NCI-H2196 treated with DMSO at 0.1 percent for 48 hours (cell line): ENCODE results near the gene DCLRE1C.
"Not testable (repeated sequence)": the region's sequence is repeated elsewhere in the genome, so short reads cannot be mapped to it uniquely, and the experiment has no call there.

Source experiments
- DNase-seq: peaks from one replicate; lab custom pipeline; 2025; ENCODE audit not compliant: unreplicated experiment; lab: John Stamatoyannopoulos, UW

DCLRE1C gene

DNA sequence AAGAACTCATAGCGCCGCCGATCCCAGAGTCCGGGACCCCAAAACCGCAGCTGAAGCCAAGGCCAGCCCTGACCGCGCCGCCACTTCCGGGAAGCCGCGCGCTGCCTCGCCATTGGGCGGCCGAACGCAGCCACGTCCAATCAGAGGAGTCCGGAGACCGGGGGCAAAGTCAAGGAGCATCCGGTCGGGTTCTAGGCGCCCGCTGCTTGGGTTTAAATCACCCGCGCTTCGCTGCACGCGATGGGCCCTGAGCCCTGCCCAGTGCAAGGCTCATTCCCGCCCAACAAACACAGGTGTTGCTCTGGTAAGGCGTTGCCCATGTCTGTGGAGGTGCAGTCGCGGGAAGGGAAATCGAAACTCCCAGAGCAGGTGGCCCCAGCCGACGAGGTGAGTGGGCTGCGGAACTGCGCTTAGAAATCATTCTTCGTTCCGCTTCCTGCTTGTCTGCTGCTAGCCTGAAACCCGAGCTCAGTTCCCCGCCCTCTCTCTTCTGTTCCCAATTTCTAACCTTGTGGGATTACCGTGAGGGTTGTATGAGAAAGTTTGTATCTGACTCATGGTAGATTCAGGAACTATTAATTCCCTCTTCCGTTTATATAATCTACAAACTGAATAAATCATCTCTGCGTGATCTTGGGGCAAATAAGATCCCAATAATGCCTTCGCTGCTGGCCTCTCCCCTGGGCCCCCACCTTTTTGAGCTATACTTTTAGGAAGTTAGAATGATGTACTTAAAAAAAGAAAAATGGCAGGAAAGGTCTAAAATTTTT, at the start of gene DCLRE1C:
Gene DCLRE1C (minus strand): TSS at position 96 of the 770 bp plus-strand sequence. CDS start 86 bp downstream, at position 10.
- peak; percentile 85 for DNase-seq

- no peak for DNase-seq
Measured at GRCh38 chr10:14995964-14996565, 42.2 kb upstream of the DCLRE1C start.

GRCh38 chr10:14993500-14994455, 39.9 kb upstream of the DCLRE1C start:
- DNase-seq = not testable (repeated sequence)

DNA sequence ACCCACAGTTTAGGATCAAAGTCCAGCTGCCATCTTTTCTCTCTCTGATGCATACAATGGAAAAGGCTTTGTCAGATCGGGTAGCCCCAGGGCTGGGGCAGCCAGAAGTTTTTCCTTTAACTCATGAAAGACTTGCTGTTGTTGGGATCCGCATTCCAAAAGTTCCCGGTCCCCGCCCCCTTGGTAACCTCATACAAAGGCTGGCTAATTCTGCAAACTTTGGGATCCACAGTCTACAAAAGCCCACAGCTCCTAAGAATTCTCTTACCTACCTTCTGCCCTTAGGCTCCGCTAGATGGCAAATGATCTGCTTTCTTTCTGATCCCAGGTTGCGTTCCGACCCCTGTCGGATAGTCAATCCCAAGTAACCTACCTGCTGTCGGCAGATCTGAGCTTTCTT, 38.4 kb upstream of the DCLRE1C start:
- not testable (repeated sequence) for DNase-seq

- DNase-seq = not testable (repeated sequence)
Measured at GRCh38 chr10:14991035-14991749, 37.3 kb upstream of the DCLRE1C start.

- DNase-seq = not testable (repeated sequence)
Measured at GRCh38 chr10:14989552-14989951, 35.7 kb upstream of the DCLRE1C start.

DNA sequence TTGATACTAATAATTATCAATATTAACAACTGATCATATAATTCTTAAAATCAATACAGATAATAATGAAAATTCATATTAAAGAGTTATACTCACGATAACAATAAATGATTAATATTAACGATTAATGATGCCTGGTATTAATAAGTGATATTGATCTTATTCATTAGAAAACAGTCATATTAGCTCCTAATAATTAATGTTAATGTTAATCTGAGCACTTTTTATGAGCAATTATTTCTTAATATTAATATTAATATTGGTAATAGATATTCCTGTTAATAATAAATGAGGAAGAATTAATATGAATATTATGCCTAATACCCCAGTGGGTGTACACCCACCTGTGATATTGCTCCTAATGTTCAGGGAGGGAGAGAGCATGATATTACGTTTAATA, 28.8 kb upstream of the DCLRE1C start:
- DNase-seq = no peak

GRCh38 chr10:14975672-14976273, 21.9 kb upstream of the DCLRE1C start:
- DNase-seq = no peak

DNA sequence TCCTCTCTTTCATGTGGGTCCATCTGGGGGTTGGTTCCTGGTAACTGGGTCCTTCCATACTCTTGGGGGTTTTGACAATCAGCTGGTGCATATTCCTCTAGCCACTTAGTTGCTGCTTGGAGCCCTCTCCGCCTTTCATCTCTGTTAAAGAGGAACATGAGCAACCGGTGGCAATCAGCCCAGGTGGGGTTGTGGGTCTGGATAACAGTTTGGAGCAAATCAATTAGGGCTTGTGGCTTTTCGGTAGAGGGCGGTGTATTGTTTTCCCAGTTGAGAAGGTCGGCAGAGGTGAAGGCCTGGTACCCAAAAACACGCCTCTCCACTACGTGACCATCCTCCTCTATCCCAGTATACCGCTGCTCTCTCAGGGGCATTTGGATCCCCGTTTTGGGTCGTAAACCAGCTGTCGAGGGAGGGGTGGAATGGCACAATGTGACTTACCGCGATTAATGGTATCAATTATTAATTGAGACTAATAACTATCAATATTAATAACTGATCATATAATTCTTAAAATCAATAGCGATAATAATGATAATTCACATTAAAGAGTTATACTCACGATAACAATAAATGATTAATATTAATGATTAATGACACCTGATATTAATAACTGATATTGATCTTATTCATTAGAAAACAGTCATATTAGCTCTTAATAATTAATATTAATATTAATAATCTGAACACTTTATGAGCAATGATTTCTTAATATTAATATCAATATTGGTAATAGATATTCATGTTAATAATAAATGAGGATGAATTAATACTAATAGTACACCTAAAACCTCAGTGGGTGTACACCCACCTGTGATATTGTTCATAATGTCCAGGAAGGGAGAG, 20.5 kb upstream of the DCLRE1C start:
- DNase-seq = not testable (repeated sequence)

GRCh38 chr10:14971867-14972448, 18.1 kb upstream of the DCLRE1C start:
- no peak for DNase-seq

DNA sequence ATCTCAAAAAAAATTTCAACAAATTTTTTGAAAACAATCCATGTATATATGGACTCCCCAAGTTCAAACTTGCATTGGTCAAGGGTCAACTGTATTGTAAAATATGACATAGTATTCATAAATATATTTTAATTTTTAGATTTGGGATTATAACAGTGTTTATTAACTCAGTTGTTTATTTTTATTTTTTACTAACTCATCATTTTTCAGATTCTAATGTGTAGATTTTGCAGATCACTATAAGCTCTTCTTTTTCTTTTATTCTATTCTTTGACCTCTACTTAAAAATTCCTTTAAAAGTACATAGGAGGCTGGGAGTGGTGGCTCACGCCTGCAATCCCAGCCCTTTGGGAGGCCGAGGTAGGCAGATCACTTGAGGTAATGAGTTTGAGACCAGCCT, 14.0 kb upstream of the DCLRE1C start:
- no peak for DNase-seq

DNA sequence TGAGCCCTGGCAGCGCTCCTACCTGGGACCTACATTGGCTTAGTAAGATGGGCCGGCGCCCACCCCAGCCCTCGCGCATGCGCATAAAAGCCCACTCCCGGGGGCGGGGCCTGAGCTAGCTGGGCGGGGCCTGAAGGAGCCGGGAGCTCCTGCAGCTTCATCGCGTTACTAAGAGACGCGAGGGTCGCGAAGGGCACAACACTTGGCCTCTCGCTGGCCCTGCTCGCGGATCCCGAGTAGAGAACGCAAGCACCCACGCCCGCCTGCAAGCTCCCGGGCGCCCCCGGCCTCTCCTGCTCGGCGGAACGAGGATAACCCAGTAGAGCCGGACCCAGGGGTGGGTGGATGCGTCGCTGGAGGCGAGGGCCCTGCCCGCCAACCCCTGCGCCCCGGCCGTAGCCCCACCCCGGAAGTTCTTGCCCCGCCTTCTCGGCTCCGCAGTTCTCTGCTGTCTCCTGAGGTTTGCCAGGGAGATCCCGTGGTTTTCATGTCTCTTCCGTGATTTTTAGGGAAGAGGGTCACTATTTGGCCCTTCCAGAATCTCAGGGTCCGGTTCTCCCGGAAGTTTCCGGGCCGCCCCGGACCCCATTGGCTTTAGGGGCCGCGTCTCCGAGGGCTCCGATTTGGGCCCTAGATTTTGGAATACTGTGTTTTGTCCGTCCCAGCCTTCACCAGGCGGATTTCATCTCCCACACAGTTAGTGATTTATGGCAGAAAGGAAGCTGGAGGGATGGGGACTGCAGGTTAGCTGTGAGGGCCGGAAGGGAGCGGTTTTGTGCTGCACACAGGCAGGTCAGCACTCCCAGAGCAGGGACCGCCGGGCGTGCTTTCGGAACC, 5.5 kb upstream of the DCLRE1C start, which contains the start of gene MEIG1:
Gene MEIG1 (plus strand): TSS at position 168 of the 837 bp plus-strand sequence. CDS start 7,081 bp downstream, outside the sequence.
- DNase-seq = peak; percentile 50

DNA sequence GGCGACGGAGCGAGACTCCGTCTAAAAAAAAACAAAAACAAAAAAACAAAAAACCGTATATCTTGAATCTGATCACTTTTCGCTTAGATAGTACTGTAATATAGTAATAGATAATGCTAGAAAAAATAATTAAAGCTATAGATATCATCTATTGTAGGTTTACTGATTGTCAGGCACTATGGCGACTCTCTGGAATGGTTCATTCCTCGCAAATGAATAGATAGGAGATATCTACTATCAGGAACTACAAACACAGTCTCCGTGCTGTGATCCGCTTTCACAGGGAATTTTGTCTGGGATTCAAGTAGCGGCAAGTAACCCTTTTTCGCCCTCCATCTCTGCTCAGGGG, 5.0 kb upstream of the DCLRE1C start:
- no peak for DNase-seq

- DNase-seq = no peak
Measured at GRCh38 chr10:14954934-14955333, 1.0 kb upstream of the DCLRE1C start.

DNA sequence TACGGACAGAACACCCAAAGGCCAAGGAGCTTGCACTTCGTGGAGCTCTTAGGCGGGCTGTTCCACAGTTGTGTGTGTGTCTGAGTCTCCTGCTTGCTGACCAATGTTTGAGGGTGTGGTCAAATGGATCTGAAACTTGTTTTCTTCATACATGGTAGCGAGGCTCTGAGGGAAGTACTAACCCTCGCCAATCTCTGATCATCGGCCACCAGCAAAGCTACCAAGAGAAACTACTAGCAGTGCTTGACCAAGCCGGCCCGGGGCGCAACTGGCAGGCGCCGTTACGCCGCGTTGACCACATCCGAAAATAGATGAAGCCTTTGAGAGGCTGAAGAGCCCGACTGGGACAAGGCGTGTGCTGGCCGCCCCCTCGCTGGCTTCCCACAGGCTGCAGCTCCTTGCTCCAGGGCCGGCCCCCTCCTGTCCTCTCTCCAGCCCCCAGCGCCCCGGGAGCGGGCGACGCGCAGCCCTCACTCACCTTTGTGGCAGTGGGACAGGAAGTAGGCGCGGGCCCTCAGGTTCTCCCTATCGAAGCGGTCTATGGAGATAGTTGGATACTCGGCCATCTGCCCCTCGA, 384 bp downstream of the DCLRE1C start:
- DNase-seq = no peak

DNA sequence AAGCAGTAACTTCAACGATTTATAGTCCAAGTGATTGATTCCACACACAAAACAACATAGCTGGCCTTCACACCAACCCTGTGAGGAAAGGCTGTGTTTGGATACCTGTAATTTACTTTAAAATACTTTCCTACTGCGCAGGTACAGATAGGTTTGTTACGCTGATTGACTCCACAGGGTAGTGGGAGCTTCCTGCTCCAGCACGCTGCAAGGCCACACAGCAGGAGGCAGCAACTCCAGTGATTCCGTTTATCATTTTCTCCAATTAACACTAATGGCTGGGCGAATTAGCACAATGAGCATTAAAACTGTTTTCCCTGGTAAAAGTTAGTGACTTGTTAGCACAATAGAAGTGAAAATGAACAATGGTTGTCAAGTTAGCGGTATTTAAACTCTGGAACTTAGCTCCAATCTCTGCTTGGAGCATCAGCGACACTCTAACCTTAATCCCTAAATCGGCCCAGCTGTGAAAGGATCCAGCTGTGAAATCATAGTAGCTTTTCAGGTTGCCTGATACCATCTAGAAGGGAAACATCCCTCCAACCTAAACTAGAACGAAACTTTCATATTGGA, 959 bp downstream of the DCLRE1C start:
- no peak for DNase-seq

GRCh38 chr10:14949291-14949690, 4.6 kb downstream of the DCLRE1C start:
- DNase-seq = no peak
